Stimulated activated CD8-positive, alpha-beta memory T cell treated with anti-CD3 and anti-CD28 coated beads, Interleukin-4, amount 100 ng/mL, for 48 hours (primary cell): ENCODE data around the gene NUDT16.

Source experiments
- DNase-seq: peaks from one replicate; pipeline ENCODE4 v3.0.0-alpha.2; 2020

NUDT16 gene

GRCh38 chr3:131386429-131387165 lies 5.0 kb downstream of the NUDT16 start:
- no peak for DNase-seq

- no peak for DNase-seq
Observed at GRCh38 chr3:131387796-131388489, 6.4 kb downstream of the NUDT16 start.

- DNase-seq, result no peak
Observed at GRCh38 chr3:131388490-131388799, 6.9 kb downstream of the NUDT16 start.

GRCh38 chr3:131390331-131390730 lies 8.8 kb downstream of the NUDT16 start:
- no peak for DNase-seq

- no peak for DNase-seq
Observed at GRCh38 chr3:131393051-131393450, 11.5 kb downstream of the NUDT16 start.

GRCh38 chr3:131393868-131394267 lies 12.3 kb downstream of the NUDT16 start:
- no peak for DNase-seq

GRCh38 chr3:131394400-131394799 lies 12.8 kb downstream of the NUDT16 start:
- no peak for DNase-seq

- no peak for DNase-seq
Observed at GRCh38 chr3:131396170-131396569, 14.6 kb downstream of the NUDT16 start.

GRCh38 chr3:131397889-131398288 lies 16.3 kb downstream of the NUDT16 start:
- no peak for DNase-seq

- DNase-seq, result no peak
Observed at GRCh38 chr3:131401978-131402377, 20.4 kb downstream of the NUDT16 start.

GRCh38 chr3:131402391-131403039 lies 20.9 kb downstream of the NUDT16 start:
- DNase-seq, result no peak

GRCh38 chr3:131403216-131403895 lies 21.8 kb downstream of the NUDT16 start:
- DNase-seq, result no peak

GRCh38 chr3:131405411-131405810 lies 23.8 kb downstream of the NUDT16 start:
- DNase-seq, result no peak

- no peak for DNase-seq
Observed at GRCh38 chr3:131406274-131406673, 24.7 kb downstream of the NUDT16 start.

GRCh38 chr3:131417751-131418150 lies 36.2 kb downstream of the NUDT16 start:
- DNase-seq, result no peak

GRCh38 chr3:131421301-131421700 lies 39.7 kb downstream of the NUDT16 start:
- no peak for DNase-seq

GRCh38 chr3:131421957-131422498 lies 40.5 kb downstream of the NUDT16 start:
- no peak for DNase-seq

- no peak for DNase-seq
Observed at GRCh38 chr3:131427226-131427625, 45.7 kb downstream of the NUDT16 start.

GRCh38 chr3:131431754-131432153 lies 50.2 kb downstream of the NUDT16 start:
- no peak for DNase-seq

GRCh38 chr3:131432441-131432840 lies 50.9 kb downstream of the NUDT16 start:
- DNase-seq, result no peak

- no peak for DNase-seq
Observed at GRCh38 chr3:131435000-131435399, 53.4 kb downstream of the NUDT16 start.
